Endothelial cell of umbilical vein (primary cell): Measurements from ENCODE around the gene HERPUD1. TPM values are rescaled to one million over a fixed set of nuclear protein-coding genes. Genes with fewer than 3 reads are reported as not detected.

Experiments
- BruUV-seq: library from RNA; stranded (reverse); fragments of 400-500 nt; replicated peaks from 2 replicates; lab custom pipeline; 2021; lab: Mats Ljungman, UMichigan
- CTCF ChIA-PET: fragments of 300-600, 350-600 bp; sonication (Branson Sonifier 250); formaldehyde crosslinking; loops from one replicate; lab custom pipeline; 2021; ENCODE audit warnings: antibody characterized with exemption, inconsistent platforms; lab: Charles Lee
- POLR2A ChIA-PET: fragments of 300-600, 350-600 bp; sonication (Branson Sonifier 250); formaldehyde crosslinking; loops from one replicate; lab custom pipeline; 2021; ENCODE audit warnings: antibody characterized with exemption, inconsistent platforms; lab: Charles Lee
- DNase-seq: peaks from one replicate; pipeline ENCODE4 v3.0.0-alpha.2; 2011; ENCODE audit warnings: low read depth, low spot score
- FAIRE-seq: peaks from 2 replicates; lab custom pipeline; 2011; peaks lifted over from hg19 to GRCh38; lab: Jason Lieb, UNC
- H2AFZ ChIP-seq: 2 replicates; pipeline ENCODE4 v1.6.0; 2012; ENCODE audit warnings: low read depth, low read length, control low read depth, inconsistent platforms
- H3K27ac ChIP-seq: 2 replicates; pipeline ENCODE4 v1.5.1; 2011; ENCODE audit warnings: low read depth, mild to moderate bottlenecking, control low read depth, low read length, moderate library complexity; ENCODE audit not compliant: insufficient read depth
- H3K27me3 ChIP-seq, 2 experiments: 2 replicates each; pipeline versions ENCODE4 v1.6.0 to v1.6.1; 2011; ENCODE audit warnings: low read length in 2 of 2, mixed read lengths in 1 of 2; ENCODE audit not compliant: control insufficient read depth in 2 of 2, insufficient read depth in 2 of 2
- H3K36me3 ChIP-seq, 2 experiments: 2 replicates in 1 of 2; 3 replicates in 1 of 2; pipeline ENCODE4 v1.5.1; 2011; ENCODE audit warnings: low read length in 2 of 2, mild to moderate bottlenecking in 1 of 2, moderate library complexity in 1 of 2; ENCODE audit not compliant: control insufficient read depth in 2 of 2, insufficient read depth in 2 of 2; ENCODE audit errors: extremely low read depth in 1 of 2
- H3K4me1 ChIP-seq: 3 replicates; pipeline ENCODE4 v1.5.1; 2011; ENCODE audit warnings: mild to moderate bottlenecking, low read length; ENCODE audit not compliant: control insufficient read depth, insufficient read depth; ENCODE audit errors: extremely low read depth
- H3K4me2 ChIP-seq: 2 replicates; pipeline ENCODE4 v1.6.1; 2011; ENCODE audit warnings: low read length, control low read depth, mixed read lengths; ENCODE audit not compliant: insufficient read depth
- H3K4me3 ChIP-seq, 3 experiments: fragments of 200-600 bp in 1 of 3; sonication (generic), shearing (Covaris generic) in 1 of 3; replicated peaks in 1 of 3; 2 replicates each; pipeline ENCODE4 v1.5.1; 2011 to 2016; ENCODE audit warnings: control low read depth in 3 of 3, low read length in 3 of 3, mild to moderate bottlenecking in 2 of 3, inconsistent platforms in 1 of 3, low read depth in 1 of 3, moderate library complexity in 1 of 3; ENCODE audit not compliant: insufficient read depth in 1 of 3
- H3K79me2 ChIP-seq: 2 replicates; pipeline ENCODE4 v1.6.0; 2012; ENCODE audit warnings: low read length, inconsistent platforms; ENCODE audit not compliant: control insufficient read depth, insufficient read depth
- H3K9ac ChIP-seq: replicated peaks from 2 replicates; pipeline ENCODE3; 2011; ENCODE audit warnings: low read length, control low read depth; ENCODE audit not compliant: insufficient read depth; ENCODE audit errors: extremely low read depth
- H3K9me1 ChIP-seq: replicated peaks from 3 replicates; pipeline ENCODE4 v1.6.0; 2011; ENCODE audit warnings: mild to moderate bottlenecking, low read length; ENCODE audit not compliant: control insufficient read depth, insufficient read depth; ENCODE audit errors: extremely low read depth
- H3K9me3 ChIP-seq: replicated peaks from 2 replicates; pipeline ENCODE4 v1.5.1; 2012; ENCODE audit warnings: low read length, inconsistent platforms; ENCODE audit not compliant: control insufficient read depth, insufficient read depth
- H4K20me1 ChIP-seq: replicated peaks from 2 replicates; pipeline ENCODE3; 2011; ENCODE audit warnings: mild to moderate bottlenecking, low read length; ENCODE audit not compliant: control insufficient read depth, insufficient read depth; ENCODE audit errors: extremely low read depth
- EZH2 ChIP-seq: IDR thresholded peaks from 2 replicates; pipeline ENCODE4 v1.6.1; 2012; ENCODE audit warnings: borderline replicate concordance, low read depth, mild to moderate bottlenecking, moderate library complexity, low read length, inconsistent platforms; ENCODE audit not compliant: severe bottlenecking
- FOS ChIP-seq: IDR thresholded peaks from 2 replicates; pipeline ENCODE4 v1.6.1; 2011; ENCODE audit warnings: mild to moderate bottlenecking, low read length, moderate library complexity, borderline replicate concordance; ENCODE audit not compliant: insufficient read depth
- GATA2 ChIP-seq: IDR thresholded peaks from 2 replicates; pipeline ENCODE4 v1.7.0; 2011; ENCODE audit warnings: low read depth, mild to moderate bottlenecking, moderate library complexity, mixed read lengths, low read length; ENCODE audit not compliant: insufficient read length, insufficient read depth
- JUN ChIP-seq: IDR thresholded peaks from 2 replicates; pipeline ENCODE4 v1.6.1; 2011; ENCODE audit warnings: borderline replicate concordance, low read depth; ENCODE audit not compliant: insufficient read length, insufficient read depth
- MAX ChIP-seq: IDR thresholded peaks from 2 replicates; pipeline ENCODE4 v1.6.1; 2011; ENCODE audit not compliant: insufficient read depth, insufficient read length
- MYC ChIP-seq: IDR thresholded peaks from one replicate; pipeline ENCODE4 v1.6.1; 2011; ENCODE audit warnings: mild to moderate bottlenecking, low read depth, low read length
- POLR2A ChIP-seq: IDR thresholded peaks from 2 replicates; pipeline ENCODE4 v1.6.1; 2012; ENCODE audit warnings: low read depth, mild to moderate bottlenecking, control low read depth, low read length
- POLR2AphosphoS5 ChIP-seq: IDR thresholded peaks from 2 replicates; pipeline ENCODE4 v1.6.1; 2012; ENCODE audit warnings: low read depth, mild to moderate bottlenecking, control low read depth, low read length, moderate library complexity; ENCODE audit not compliant: insufficient read depth
- dilution Hi-C: fragments of 300-500 bp; cut with MboI; formaldehyde crosslinking; loops from one replicate; pipeline ENCODE4 v1.15.0; 2019; ENCODE audit warnings: low sequenced_read_pairs; ENCODE audit not compliant: extremely low pct_ligation_motif_present
- intact Hi-C: fragments of 100-400 bp; cut with micrococcal nuclease; formaldehyde crosslinking; loops from one replicate; pipeline ENCODE4 v1.10.0; 2022
- polyA plus RNA-seq, 4 experiments: library from polyadenylated mRNA; depleted of rRNA in 3 of 4; stranded (reverse) in 3 of 4; unstranded in 1 of 4; fragments of >200 nt; gene quantifications; 2 replicates each; pipeline versions ENCODE4 v1.2.1 to v1.2.3, GENCODE V29; 2011 to 2012; ENCODE audit warnings: missing spikeins in 1 of 4
- total RNA-seq: library from RNA; stranded (reverse); gene quantifications from 2 replicates; pipeline ENCODE4 v1.2.3, GENCODE V29; 2021
- TF ChIP-seq, protein P1 (sequence below), 2 donors: IDR thresholded peaks; 1 replicate in 1 of 2; 2 replicates in 1 of 2; pipeline ENCODE4 v1.5.1; 2011; ENCODE audit warnings: low read length in 2 of 2, mild to moderate bottlenecking in 2 of 2, moderate library complexity in 2 of 2, control low read depth in 1 of 2, inconsistent platforms in 1 of 2, low read depth in 1 of 2; ENCODE audit not compliant: insufficient read depth in 1 of 2; ENCODE audit errors: extremely low read depth in 1 of 2

Gene HERPUD1
- total and polyA plus RNA-seq, 2 donors (not counting 3 experiments of a cell fraction or from before 2014, with no cell fraction given) = 107 to 109 TPM

- Histone ChIP-seq H4K20me1 (no peaks in the 10 kb centered on the region), H3K9me3 (no peaks in the 10 kb centered on the region), H3K4me3 (no peak overlapping the region), H3K27ac (no peak overlapping the region), H3K4me1 (no peaks in the 10 kb centered on the region), H3K27me3 (no peaks in the 10 kb centered on the region), H3K9ac (no peak overlapping the region), H3K79me2 (no peaks in the 10 kb centered on the region), H3K4me2 (no peak overlapping the region), H2AFZ (no peak overlapping the region), H3K36me3 (no peaks in the 10 kb centered on the region), H3K9me1 (no peaks in the 10 kb centered on the region)
- dilution Hi-C loops (no loop called here), intact Hi-C loops (no loop called here)
- TF ChIP-seq POLR2AphosphoS5 = no peak
- no peak for TF ChIP-seq MAX
- DNase-seq = no peak
- no TSS peak for BruUV-seq
- CTCF ChIA-PET = interaction anchor here (0.8 to 2.9 kb wide), 3 partner anchors 9 to 74 kb away, joined by 3 to 16 read pairs (median 6); no protein-coding TSS in a partner anchor
- POLR2A ChIA-PET = no interaction called here
- no peak for FAIRE-seq
Observed at GRCh38 chr16:56971768-56972043, 39.8 kb downstream of the HERPUD1 start.

DNA sequence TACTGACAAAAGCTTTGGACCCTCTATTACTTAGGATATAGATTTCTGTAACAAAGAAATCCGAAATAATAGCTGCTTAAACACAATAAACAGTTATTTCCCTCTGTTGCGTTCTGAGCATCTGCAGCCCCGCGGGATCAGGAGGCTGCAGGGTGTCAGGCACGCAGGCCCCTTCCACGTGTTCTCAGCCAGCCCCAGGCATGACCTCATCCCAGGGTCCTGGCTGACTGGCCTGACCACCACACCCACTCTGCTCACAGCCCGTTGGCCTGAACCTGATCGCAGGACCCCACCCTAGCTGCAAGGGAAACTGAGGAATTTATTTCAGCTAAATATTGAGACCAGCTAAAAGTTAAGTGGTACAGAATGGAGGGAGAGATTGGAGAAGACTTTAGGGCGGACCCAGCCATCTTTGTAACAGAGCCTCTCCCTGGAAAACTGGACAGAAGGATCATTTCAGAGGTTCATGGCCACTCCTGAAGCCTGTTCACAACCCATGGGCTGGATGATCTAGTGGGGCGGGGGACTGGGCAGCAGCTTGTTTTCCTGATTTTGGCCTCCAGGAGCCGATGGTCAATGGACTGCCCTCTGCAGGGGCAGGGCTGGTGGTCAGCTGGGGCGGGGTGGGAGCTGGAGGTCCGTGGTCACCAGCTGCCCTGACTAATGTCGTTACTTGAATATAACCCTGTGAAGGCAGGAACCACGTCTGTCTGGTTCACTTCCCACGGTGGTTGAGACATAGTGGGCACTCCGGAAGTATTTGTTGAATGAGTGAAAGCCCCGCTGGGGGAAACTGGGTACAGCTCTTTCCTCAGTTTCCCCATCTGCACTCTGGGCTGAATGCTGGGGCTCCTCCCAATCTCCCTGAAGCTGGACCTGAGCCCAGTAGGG, 40.7 kb downstream of the HERPUD1 start:
- intact Hi-C loops (no loop called here), dilution Hi-C loops (no loop called here)
- Histone ChIP-seq H3K4me1 (no peaks in the 10 kb centered on the region), H3K36me3 (no peaks in the 10 kb centered on the region), H2AFZ (no peak overlapping the region), H3K27me3 (no peaks in the 10 kb centered on the region), H3K9ac (no peak overlapping the region), H3K9me3 (no peaks in the 10 kb centered on the region), H3K9me1 (no peaks in the 10 kb centered on the region), H3K4me3 (no peak overlapping the region), H3K4me2 (no peak overlapping the region), H3K79me2 (no peaks in the 10 kb centered on the region), H3K27ac (no peak overlapping the region), H4K20me1 (no peaks in the 10 kb centered on the region)
- BruUV-seq = no TSS peak
- DNase-seq = no peak
- TF ChIP-seq MYC (no peak), FOS (no peak), JUN (no peak), MAX (no peak), GATA2 (no peak), POLR2AphosphoS5 (no peak), POLR2A (no peak), EZH2 (no peak)
- TF ChIP-seq, protein P1, sequence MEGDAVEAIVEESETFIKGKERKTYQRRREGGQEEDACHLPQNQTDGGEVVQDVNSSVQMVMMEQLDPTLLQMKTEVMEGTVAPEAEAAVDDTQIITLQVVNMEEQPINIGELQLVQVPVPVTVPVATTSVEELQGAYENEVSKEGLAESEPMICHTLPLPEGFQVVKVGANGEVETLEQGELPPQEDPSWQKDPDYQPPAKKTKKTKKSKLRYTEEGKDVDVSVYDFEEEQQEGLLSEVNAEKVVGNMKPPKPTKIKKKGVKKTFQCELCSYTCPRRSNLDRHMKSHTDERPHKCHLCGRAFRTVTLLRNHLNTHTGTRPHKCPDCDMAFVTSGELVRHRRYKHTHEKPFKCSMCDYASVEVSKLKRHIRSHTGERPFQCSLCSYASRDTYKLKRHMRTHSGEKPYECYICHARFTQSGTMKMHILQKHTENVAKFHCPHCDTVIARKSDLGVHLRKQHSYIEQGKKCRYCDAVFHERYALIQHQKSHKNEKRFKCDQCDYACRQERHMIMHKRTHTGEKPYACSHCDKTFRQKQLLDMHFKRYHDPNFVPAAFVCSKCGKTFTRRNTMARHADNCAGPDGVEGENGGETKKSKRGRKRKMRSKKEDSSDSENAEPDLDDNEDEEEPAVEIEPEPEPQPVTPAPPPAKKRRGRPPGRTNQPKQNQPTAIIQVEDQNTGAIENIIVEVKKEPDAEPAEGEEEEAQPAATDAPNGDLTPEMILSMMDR (IDR thresholded peaks at IDR 0.05; ENCODE audit: extremely low read depth in 1 of 2, insufficient read depth in 1 of 2, low read depth in 1 of 2, low read length in 2 of 2) = no peak
- CTCF ChIA-PET = interaction anchor here (0.8 to 1.4 kb wide), 3 partner anchors 10 to 73 kb away, joined by 3 to 6 read pairs (median 3); no protein-coding TSS in a partner anchor
- no peak for FAIRE-seq
- POLR2A ChIA-PET = no interaction called here
